Measurements from ENCODE around the gene LSM14A. TPM values are rescaled to one million over a fixed set of nuclear protein-coding genes. Genes with fewer than 3 reads are reported as not detected.
"Not testable (repeated sequence)": the region's sequence is repeated elsewhere in the genome, so short reads cannot be mapped to it uniquely, and the experiment has no call there.

LSM14A gene
- total RNA-seq, 3 donors from 2014 or later, result 126 to 134 (median 129) TPM

GRCh38 chr19:34173193-34173956 is 1.1 kb downstream of the LSM14A start:
- ATAC-seq, result peak in 1 of 2 donors; percentile 2
- peaks cover 12% of the 10 kb centered on the region for H3K36me3 Mint-ChIP-seq (ENCODE audit: insufficient read depth)
- peaks cover 53% of the 10 kb centered on the region for H3K4me1 Mint-ChIP-seq (ENCODE audit: low read depth)
- H3K4me3 Mint-ChIP-seq, result peak overlapping the region; percentile 93
- H3K9me3 Mint-ChIP-seq, result no peaks in the 10 kb centered on the region
- no peaks in the 10 kb centered on the region for H3K27me3 Mint-ChIP-seq (ENCODE audit: low read depth)
- DNase-seq, result no peak

GRCh38 chr19:34175173-34175572 is 2.9 kb downstream of the LSM14A start:
- DNase-seq; H3K9me3 Mint-ChIP-seq; ATAC-seq; H3K27me3 Mint-ChIP-seq (ENCODE audit: low read depth): not testable (repeated sequence)
- H3K4me1 Mint-ChIP-seq (ENCODE audit: low read depth), result peaks cover 70% of the 10 kb centered on the region
- H3K36me3 Mint-ChIP-seq (ENCODE audit: insufficient read depth), result peaks cover 18% of the 10 kb centered on the region
- peak overlapping the region; percentile 69 for H3K4me3 Mint-ChIP-seq

GRCh38 chr19:34176581-34176980 is 4.3 kb downstream of the LSM14A start:
- H3K36me3 Mint-ChIP-seq (ENCODE audit: insufficient read depth), result peaks cover 29% of the 10 kb centered on the region
- no peak for ATAC-seq
- DNase-seq, result no peak
- peak overlapping the region; percentile 69 for H3K4me3 Mint-ChIP-seq
- H3K9me3 Mint-ChIP-seq, result no peaks in the 10 kb centered on the region
- H3K27me3 Mint-ChIP-seq (ENCODE audit: low read depth), result no peaks in the 10 kb centered on the region
- peaks cover 73% of the 10 kb centered on the region for H3K4me1 Mint-ChIP-seq (ENCODE audit: low read depth)

- Mint-ChIP-seq H3K4me3 (peak overlapping the region; percentile 55), H3K27me3 (ENCODE audit: low read depth) (no peaks in the 10 kb centered on the region), H3K36me3 (ENCODE audit: insufficient read depth) (peaks cover 36% of the 10 kb centered on the region), H3K4me1 (ENCODE audit: low read depth) (peaks cover 88% of the 10 kb centered on the region), H3K9me3 (no peaks in the 10 kb centered on the region)
- DNase-seq (no peak), ATAC-seq (peak; percentile 65 to 74)
Observed at GRCh38 chr19:34178274-34178610, 5.9 kb downstream of the LSM14A start.

GRCh38 chr19:34179066-34179465 is 6.8 kb downstream of the LSM14A start:
- ATAC-seq (no peak), DNase-seq (no peak)
- no peak overlapping the region for H3K4me3 Mint-ChIP-seq
- H3K27me3 Mint-ChIP-seq (ENCODE audit: low read depth), result no peaks in the 10 kb centered on the region
- peaks cover 86% of the 10 kb centered on the region for H3K4me1 Mint-ChIP-seq (ENCODE audit: low read depth)
- no peaks in the 10 kb centered on the region for H3K9me3 Mint-ChIP-seq
- H3K36me3 Mint-ChIP-seq (ENCODE audit: insufficient read depth), result peaks cover 30% of the 10 kb centered on the region

GRCh38 chr19:34180273-34180672 is 8.0 kb downstream of the LSM14A start:
- ATAC-seq (no peak), DNase-seq (no peak)
- Mint-ChIP-seq H3K4me1 (ENCODE audit: low read depth) (peaks cover 89% of the 10 kb centered on the region), H3K27me3 (ENCODE audit: low read depth) (no peaks in the 10 kb centered on the region), H3K9me3 (no peaks in the 10 kb centered on the region), H3K4me3 (no peak overlapping the region), H3K36me3 (ENCODE audit: insufficient read depth) (peaks cover 29% of the 10 kb centered on the region)

- Mint-ChIP-seq H3K4me3 (no peak overlapping the region), H3K4me1 (ENCODE audit: low read depth) (peaks cover 89% of the 10 kb centered on the region), H3K27me3 (ENCODE audit: low read depth) (no peaks in the 10 kb centered on the region), H3K36me3 (ENCODE audit: insufficient read depth) (peaks cover 29% of the 10 kb centered on the region), H3K9me3 (no peaks in the 10 kb centered on the region)
- ATAC-seq (no peak), DNase-seq (no peak)
Observed at GRCh38 chr19:34180709-34181108, 8.4 kb downstream of the LSM14A start.

- Mint-ChIP-seq H3K4me1 (ENCODE audit: low read depth) (peaks cover 89% of the 10 kb centered on the region), H3K9me3 (no peaks in the 10 kb centered on the region), H3K36me3 (ENCODE audit: insufficient read depth) (peaks cover 33% of the 10 kb centered on the region), H3K27me3 (ENCODE audit: low read depth) (no peaks in the 10 kb centered on the region), H3K4me3 (peak overlapping the region; percentile 45)
- DNase-seq, result no peak
- ATAC-seq, result no peak
Observed at GRCh38 chr19:34181111-34181864, 9.0 kb downstream of the LSM14A start.

GRCh38 chr19:34182125-34182524 is 9.8 kb downstream of the LSM14A start:
- ATAC-seq, result no peak
- Mint-ChIP-seq H3K27me3 (ENCODE audit: low read depth) (no peaks in the 10 kb centered on the region), H3K4me1 (ENCODE audit: low read depth) (peaks cover 86% of the 10 kb centered on the region), H3K9me3 (no peaks in the 10 kb centered on the region), H3K4me3 (peak overlapping the region; percentile 45), H3K36me3 (ENCODE audit: insufficient read depth) (peaks cover 34% of the 10 kb centered on the region)
- DNase-seq, result no peak

- DNase-seq (no peak), ATAC-seq (no peak)
- H3K36me3 Mint-ChIP-seq (ENCODE audit: insufficient read depth), result peaks cover 30% of the 10 kb centered on the region
- no peaks in the 10 kb centered on the region for H3K9me3 Mint-ChIP-seq
- H3K4me3 Mint-ChIP-seq, result peak overlapping the region; percentile 30
- H3K27me3 Mint-ChIP-seq (ENCODE audit: low read depth), result no peaks in the 10 kb centered on the region
- peaks cover 82% of the 10 kb centered on the region for H3K4me1 Mint-ChIP-seq (ENCODE audit: low read depth)
Observed at GRCh38 chr19:34184880-34185491, 12.7 kb downstream of the LSM14A start.

GRCh38 chr19:34186205-34186604 is 13.9 kb downstream of the LSM14A start:
- no peak for DNase-seq
- Mint-ChIP-seq H3K9me3 (no peaks in the 10 kb centered on the region), H3K27me3 (ENCODE audit: low read depth) (no peaks in the 10 kb centered on the region), H3K4me3 (peak overlapping the region; percentile 45), H3K36me3 (ENCODE audit: insufficient read depth) (peaks cover 22% of the 10 kb centered on the region), H3K4me1 (ENCODE audit: low read depth) (peaks cover 82% of the 10 kb centered on the region)
- ATAC-seq, result no peak

- Mint-ChIP-seq H3K4me1 (ENCODE audit: low read depth) (peaks cover 82% of the 10 kb centered on the region), H3K4me3 (no peak overlapping the region), H3K9me3 (no peaks in the 10 kb centered on the region), H3K27me3 (ENCODE audit: low read depth) (no peaks in the 10 kb centered on the region), H3K36me3 (ENCODE audit: insufficient read depth) (peaks cover 17% of the 10 kb centered on the region)
- ATAC-seq (no peak), DNase-seq (no peak)
Observed at GRCh38 chr19:34187011-34187410, 14.7 kb downstream of the LSM14A start.

- Mint-ChIP-seq H3K4me3 (peak overlapping the region; percentile 20), H3K9me3 (no peaks in the 10 kb centered on the region), H3K4me1 (ENCODE audit: low read depth) (peaks cover 70% of the 10 kb centered on the region), H3K36me3 (ENCODE audit: insufficient read depth) (peaks cover 14% of the 10 kb centered on the region), H3K27me3 (ENCODE audit: low read depth) (no peaks in the 10 kb centered on the region)
- ATAC-seq (no peak), DNase-seq (no peak)
Observed at GRCh38 chr19:34188408-34188807, 16.1 kb downstream of the LSM14A start.

GRCh38 chr19:34189199-34189916 is 17.1 kb downstream of the LSM14A start:
- no peaks in the 10 kb centered on the region for H3K27me3 Mint-ChIP-seq (ENCODE audit: low read depth)
- no peaks in the 10 kb centered on the region for H3K9me3 Mint-ChIP-seq
- peaks cover 16% of the 10 kb centered on the region for H3K36me3 Mint-ChIP-seq (ENCODE audit: insufficient read depth)
- DNase-seq (no peak), ATAC-seq (no peak)
- H3K4me3 Mint-ChIP-seq, result no peak overlapping the region
- peaks cover 73% of the 10 kb centered on the region for H3K4me1 Mint-ChIP-seq (ENCODE audit: low read depth)

All from activated T-cell treated with anti-CD3 and anti-CD28 coated beads, Interleukin-2, amount 50 U/mL, for 4 hours (primary cell).